Panc1 (cell line): ENCODE results near the gene MXRA5. TPM values are rescaled to one million over a fixed set of nuclear protein-coding genes. Genes with fewer than 3 reads are reported as not detected.
A peak's percentile ranks its signal among the peaks of the same experiment; 100 is the strongest.

Source experiments
- ATAC-seq: fragments of 200-7000 bp; cut with Tn5 transposase; 2 replicates; pipeline ENCODE4 v1.9.1; 2020; ENCODE audit warnings: mild to moderate bottlenecking, moderate library complexity
- BruUV-seq: library from RNA; stranded (reverse); fragments of 400-500 nt; replicated peaks from 2 replicates; lab custom pipeline; 2021; lab: Mats Ljungman, UMichigan
- CTCF ChIA-PET: fragments of 300-600 bp; sonication (Branson Sonifier 250); formaldehyde crosslinking; loops from one replicate; lab custom pipeline; 2022; ENCODE audit warnings: antibody characterized with exemption; lab: Charles Lee
- POLR2A ChIA-PET: fragments of 300-600 bp; sonication (Branson Sonifier 250); formaldehyde crosslinking; loops from one replicate; lab custom pipeline; 2022; ENCODE audit warnings: antibody characterized with exemption; lab: Charles Lee
- DNase-seq: peaks from one replicate; pipeline ENCODE4 v3.0.0-alpha.2; 2010; ENCODE audit warnings: low read depth, low spot score
- H3K27ac ChIP-seq: 2 replicates; pipeline ENCODE4 v1.5.1; 2011; ENCODE audit warnings: mild to moderate bottlenecking, low read length, inconsistent platforms
- H3K27me3 ChIP-seq: fragments of 200-500 bp; sonication (Bioruptor generic); 2 replicates; pipeline ENCODE4 v1.6.0; 2014; ENCODE audit warnings: low read length, inconsistent platforms; ENCODE audit not compliant: control insufficient read depth, insufficient read depth
- H3K36me3 ChIP-seq: fragments of 200-500 bp; sonication (Bioruptor generic); 2 replicates; pipeline ENCODE4 v1.5.1; 2014; ENCODE audit warnings: inconsistent platforms, mild to moderate bottlenecking, low read length, moderate library complexity; ENCODE audit not compliant: control insufficient read depth, insufficient read depth
- H3K4me1 ChIP-seq: 2 replicates; pipeline ENCODE4 v1.5.1; 2011; ENCODE audit warnings: inconsistent platforms, mild to moderate bottlenecking, low read length, moderate library complexity; ENCODE audit not compliant: control insufficient read depth, insufficient read depth
- H3K4me3 ChIP-seq, 2 experiments: 2 replicates each; pipeline ENCODE4 v1.5.1; 2011 to 2012; ENCODE audit warnings: low read depth in 2 of 2, low read length in 2 of 2, mild to moderate bottlenecking in 2 of 2, inconsistent platforms in 1 of 2, moderate library complexity in 1 of 2
- H3K9me3 ChIP-seq: fragments of 200-500 bp; sonication (Bioruptor generic); 2 replicates; pipeline ENCODE4 v1.5.1; 2014; ENCODE audit warnings: low read depth, mild to moderate bottlenecking, inconsistent platforms, low read length, moderate library complexity; ENCODE audit not compliant: control insufficient read depth, insufficient read depth
- POLR2AphosphoS5 ChIP-seq: IDR thresholded peaks from 2 replicates; pipeline ENCODE4 v1.6.1; 2012; ENCODE audit warnings: mild to moderate bottlenecking, low read depth, low read length, moderate library complexity
- REST ChIP-seq, 2 experiments: IDR thresholded peaks; 2 replicates each; pipeline ENCODE4 v1.6.1; 2011 to 2012; ENCODE audit warnings: low read depth in 2 of 2, control low read depth in 1 of 2, low read length in 1 of 2, mild to moderate bottlenecking in 1 of 2, moderate library complexity in 1 of 2; ENCODE audit not compliant: insufficient read depth in 1 of 2
- SIN3A ChIP-seq: IDR thresholded peaks from 2 replicates; pipeline ENCODE4 v1.6.1; 2012; ENCODE audit warnings: low read depth, mild to moderate bottlenecking, low read length, moderate library complexity, borderline replicate concordance; ENCODE audit not compliant: insufficient read depth
- TCF7L2 ChIP-seq: IDR thresholded peaks from 2 replicates; pipeline ENCODE4 v1.6.1; 2011; ENCODE audit warnings: mild to moderate bottlenecking, low read depth, low read length, inconsistent platforms
- in situ Hi-C: cut with HindIII; loops from 2 replicates; pipeline ENCODE4 v1.10.0; 2016; ENCODE audit warnings: low sequenced_read_pairs, low pct_unique_long_range_greater_than_20kb
- intact Hi-C: fragments of 100-400 bp; cut with micrococcal nuclease; formaldehyde crosslinking; loops from one replicate; pipeline ENCODE4 v1.10.0; 2022; ENCODE audit not compliant: unreplicated experiment
- total RNA-seq: library from RNA; stranded (reverse); gene quantifications from one replicate; pipeline ENCODE4 v1.2.1, GENCODE V29; 2021; ENCODE audit not compliant: unreplicated experiment
- TF ChIP-seq, protein P1 (sequence below): fragments of 450-650 bp; IDR thresholded peaks from 2 replicates; pipeline ENCODE4 v1.5.1; 2017; ENCODE audit warnings: mild to moderate bottlenecking

MXRA5 gene
- total RNA-seq, 1 experiment from 2014 or later: 14.2 TPM

GRCh38 chrX:3293251-3293650, 53.2 kb downstream of the MXRA5 start:
- no peak for TF ChIP-seq SIN3A
- no peak for TF ChIP-seq POLR2AphosphoS5
- TF ChIP-seq TCF7L2: no peak
- no peak for TF ChIP-seq REST (IDR thresholded peaks at IDR 0.05; ENCODE audit: insufficient read depth in 1 of 2, low read depth in 2 of 2, low read length in 1 of 2)
- TF ChIP-seq, protein P1, sequence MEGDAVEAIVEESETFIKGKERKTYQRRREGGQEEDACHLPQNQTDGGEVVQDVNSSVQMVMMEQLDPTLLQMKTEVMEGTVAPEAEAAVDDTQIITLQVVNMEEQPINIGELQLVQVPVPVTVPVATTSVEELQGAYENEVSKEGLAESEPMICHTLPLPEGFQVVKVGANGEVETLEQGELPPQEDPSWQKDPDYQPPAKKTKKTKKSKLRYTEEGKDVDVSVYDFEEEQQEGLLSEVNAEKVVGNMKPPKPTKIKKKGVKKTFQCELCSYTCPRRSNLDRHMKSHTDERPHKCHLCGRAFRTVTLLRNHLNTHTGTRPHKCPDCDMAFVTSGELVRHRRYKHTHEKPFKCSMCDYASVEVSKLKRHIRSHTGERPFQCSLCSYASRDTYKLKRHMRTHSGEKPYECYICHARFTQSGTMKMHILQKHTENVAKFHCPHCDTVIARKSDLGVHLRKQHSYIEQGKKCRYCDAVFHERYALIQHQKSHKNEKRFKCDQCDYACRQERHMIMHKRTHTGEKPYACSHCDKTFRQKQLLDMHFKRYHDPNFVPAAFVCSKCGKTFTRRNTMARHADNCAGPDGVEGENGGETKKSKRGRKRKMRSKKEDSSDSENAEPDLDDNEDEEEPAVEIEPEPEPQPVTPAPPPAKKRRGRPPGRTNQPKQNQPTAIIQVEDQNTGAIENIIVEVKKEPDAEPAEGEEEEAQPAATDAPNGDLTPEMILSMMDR: no peak
- CTCF ChIA-PET: no interaction called here
- Histone ChIP-seq H3K27me3 (no peaks in the 10 kb centered on the region), H3K4me1 (no peaks in the 10 kb centered on the region), H3K36me3 (no peaks in the 10 kb centered on the region), H3K4me3 (no peak overlapping the region), H3K27ac (no peak overlapping the region), H3K9me3 (no peaks in the 10 kb centered on the region)
- no peak for ATAC-seq
- no peak for DNase-seq
- POLR2A ChIA-PET: no interaction called here
- in situ Hi-C loops (no loop called here), intact Hi-C loops (no loop called here)
- BruUV-seq: no TSS peak

GRCh38 chrX:3290561-3290960, 55.9 kb downstream of the MXRA5 start:
- Histone ChIP-seq H3K4me1 (peaks cover 3% of the 10 kb centered on the region; the same call in 1 of the 2 replicates), H3K27ac (peak overlapping the region; percentile 34; the same call in 1 of the 2 replicates), H3K36me3 (no peaks in the 10 kb centered on the region), H3K9me3 (no peaks in the 10 kb centered on the region), H3K4me3 (no peak overlapping the region), H3K27me3 (no peaks in the 10 kb centered on the region)
- intact Hi-C loops (no loop called here), in situ Hi-C loops (no loop called here)
- ATAC-seq (no peak), DNase-seq (no peak)
- CTCF ChIA-PET: no interaction called here
- POLR2A ChIA-PET: no interaction called here
- no TSS peak for BruUV-seq
- TF ChIP-seq, protein P1: no peak
- TF ChIP-seq SIN3A (no peak), REST (IDR thresholded peaks at IDR 0.05; ENCODE audit: insufficient read depth in 1 of 2, low read depth in 2 of 2, low read length in 1 of 2) (no peak), TCF7L2 (no peak), POLR2AphosphoS5 (no peak)
